GM21529 (cell line): ENCODE results near the gene GUCY2C.
A peak's percentile ranks its signal among the peaks of the same experiment; 100 is the strongest.

Experiments
- ATAC-seq: cut with Tn5 transposase; IDR thresholded peaks from one replicate; pipeline ENCODE4 v1.9.1; 2021; ENCODE audit not compliant: unreplicated experiment

Gene GUCY2C

DNA sequence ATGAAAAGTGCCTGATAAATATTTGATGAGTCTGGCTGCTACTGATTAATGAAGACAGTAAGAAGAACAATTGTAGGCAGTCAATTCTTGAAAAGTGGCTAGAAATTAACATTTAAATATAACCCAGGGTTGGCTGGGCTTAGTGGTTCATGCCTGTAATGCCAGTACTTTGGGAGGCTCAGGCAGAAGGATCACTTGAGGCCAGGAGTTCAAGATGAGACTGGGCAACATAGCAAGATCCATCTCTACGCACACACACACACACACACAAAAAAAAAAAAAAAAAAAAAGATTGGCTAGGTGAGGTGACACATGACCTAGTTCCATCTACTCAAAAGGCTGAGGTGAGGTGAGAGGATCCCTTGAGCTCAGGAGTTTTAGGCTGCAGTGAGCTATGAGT is 120.8 kb downstream of the GUCY2C start:
- no peak for ATAC-seq

DNA sequence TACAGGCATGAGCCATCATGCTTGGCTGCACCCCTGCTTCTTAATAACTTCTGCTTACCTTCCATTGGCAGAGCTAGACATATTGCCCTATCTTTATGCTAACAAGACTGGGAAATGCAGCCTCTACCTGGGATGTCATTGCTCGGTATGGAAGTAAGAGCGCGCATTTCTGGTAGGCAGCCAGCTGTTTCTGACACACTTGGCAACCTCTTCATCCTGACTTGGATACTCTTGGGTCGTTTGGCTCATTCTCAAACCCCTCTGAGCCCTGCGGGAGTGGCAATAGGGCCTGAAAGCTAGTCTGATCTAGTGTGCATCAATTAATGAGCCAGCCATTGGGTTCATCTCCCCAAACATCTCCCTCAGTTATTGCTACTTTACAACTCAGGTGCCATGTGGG is 123.3 kb downstream of the GUCY2C start:
- no peak for ATAC-seq

DNA sequence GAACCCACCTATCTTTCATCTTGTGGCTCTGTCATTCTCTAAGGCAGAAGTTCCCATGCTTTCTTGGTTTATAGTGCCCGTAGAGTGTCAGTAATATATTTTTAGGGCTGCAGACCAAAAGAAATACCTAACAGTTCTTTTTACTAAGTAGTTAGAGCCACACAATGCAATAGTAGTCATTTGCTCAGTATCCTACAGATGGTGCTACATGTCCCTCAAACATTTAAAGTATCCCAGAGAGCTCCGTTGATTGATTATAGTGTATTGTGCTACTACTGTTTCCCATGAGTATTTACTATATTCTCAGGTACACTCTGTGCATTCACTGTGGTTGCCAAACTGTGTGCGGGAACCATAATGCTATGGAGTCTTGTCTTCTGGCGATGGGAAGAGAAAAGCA is 124.0 kb downstream of the GUCY2C start:
- ATAC-seq = no peak

DNA sequence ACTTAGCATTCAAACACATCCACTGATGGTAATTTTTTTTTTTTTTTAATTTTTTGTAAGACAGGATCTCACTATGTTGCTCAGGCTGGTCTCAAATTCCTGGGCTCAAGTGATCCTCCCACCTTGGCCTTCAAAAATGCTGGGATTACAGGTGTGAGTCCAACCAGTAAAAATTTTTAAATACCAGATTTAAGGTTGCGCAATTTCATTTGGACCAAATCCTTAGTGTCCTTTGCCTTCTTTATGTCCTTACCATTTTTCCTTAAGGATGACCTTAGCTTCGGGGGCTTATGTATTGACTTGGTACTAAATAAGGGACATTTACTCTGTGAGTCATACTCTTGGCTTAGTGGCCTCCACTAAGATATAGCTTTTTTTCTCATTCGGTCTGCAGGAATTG is 124.6 kb downstream of the GUCY2C start:
- no peak for ATAC-seq

DNA sequence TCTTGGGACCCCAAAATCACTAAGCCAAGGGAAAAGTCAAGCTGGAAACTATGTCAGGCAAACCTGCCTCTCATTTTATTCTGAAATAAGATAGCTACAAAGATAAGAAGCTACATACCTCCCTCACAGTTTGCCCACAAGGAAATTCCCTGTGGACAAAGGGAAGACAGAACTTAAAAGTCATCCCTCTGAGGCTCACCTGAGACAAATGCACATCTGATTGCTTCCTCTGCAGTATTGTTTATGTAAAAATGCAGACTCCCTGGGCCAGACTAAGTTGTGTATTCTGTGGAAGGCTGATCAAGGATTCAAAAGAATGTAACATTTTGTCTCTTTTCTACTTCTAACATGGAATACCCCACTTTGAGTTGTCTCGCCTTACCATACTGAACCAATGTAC is 126.2 kb downstream of the GUCY2C start:
- ATAC-seq = no peak

DNA sequence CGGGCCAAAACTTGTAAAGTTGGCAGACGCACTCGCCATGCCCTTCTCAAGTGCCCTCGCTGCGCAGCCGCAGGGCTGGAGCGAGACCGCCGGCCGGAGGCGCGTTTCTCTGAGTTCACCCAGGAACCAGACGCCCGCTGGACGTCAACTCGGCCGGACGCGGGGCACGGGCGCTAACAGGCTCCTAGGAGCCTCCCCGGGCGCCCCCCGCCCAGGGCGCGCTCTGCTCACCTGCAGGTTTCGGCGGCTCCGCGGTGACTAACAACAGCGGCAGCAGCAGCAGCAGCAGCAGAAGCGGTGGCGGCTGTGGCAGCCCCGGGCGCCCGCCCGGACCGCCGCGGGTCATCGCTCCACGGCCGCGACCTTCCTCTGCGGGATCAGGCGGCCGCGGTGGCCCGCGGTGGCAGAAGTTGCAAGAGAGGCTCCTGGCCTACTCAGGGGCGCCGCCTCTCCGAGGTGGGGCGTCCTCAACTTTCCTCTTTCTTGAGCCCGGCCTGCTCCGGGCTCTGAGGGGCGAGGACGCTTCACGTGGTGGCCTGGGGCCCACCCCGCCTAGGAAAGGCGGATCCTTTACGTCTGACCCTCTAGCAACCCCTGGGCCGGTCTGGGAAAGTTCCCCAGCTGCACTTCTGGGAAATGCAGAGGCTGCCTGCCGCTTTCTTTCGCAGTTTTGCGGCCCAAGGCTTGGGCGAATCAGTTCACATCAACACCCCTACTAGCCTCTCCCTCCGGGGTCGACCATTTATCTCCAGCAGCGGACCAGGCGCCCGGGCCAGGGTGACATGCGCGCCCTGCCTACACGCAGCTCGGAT is 128.8 kb downstream of the GUCY2C start, which contains the start of gene PLBD1:
Gene PLBD1 (minus strand): TSS at position 533 of the 812 bp plus-strand sequence. CDS start 187 bp downstream, at position 346.
- peak; percentile 67 for ATAC-seq

DNA sequence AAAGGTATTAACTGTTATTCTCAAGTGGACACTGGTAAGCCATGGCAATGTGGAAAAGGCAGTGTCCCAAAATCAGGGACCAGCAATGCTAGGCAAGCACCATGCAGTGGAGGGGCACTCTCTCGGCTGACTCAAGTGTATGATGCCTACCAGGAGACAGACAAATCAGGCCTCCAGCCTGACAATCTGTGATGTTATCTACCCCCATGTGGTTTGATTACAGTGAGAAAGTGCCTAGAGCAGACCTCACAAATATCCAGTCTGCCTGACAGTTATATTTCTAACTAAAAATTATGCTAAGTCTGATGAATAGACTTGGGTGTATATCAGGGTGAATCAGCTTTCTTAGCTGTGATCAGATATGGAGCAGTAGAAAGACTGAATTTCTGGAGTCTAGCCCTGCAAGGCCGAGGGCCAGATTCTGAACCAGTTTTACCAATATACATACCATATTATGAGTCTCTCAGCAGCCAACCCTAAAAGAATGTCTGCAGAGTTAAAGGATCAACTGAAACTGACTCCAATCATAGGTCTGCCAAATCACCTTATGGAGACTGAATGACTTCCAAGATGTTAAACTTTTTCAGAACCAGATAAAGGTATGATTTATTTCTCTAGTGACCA is 132.0 kb downstream of the GUCY2C start:
- no peak for ATAC-seq

DNA sequence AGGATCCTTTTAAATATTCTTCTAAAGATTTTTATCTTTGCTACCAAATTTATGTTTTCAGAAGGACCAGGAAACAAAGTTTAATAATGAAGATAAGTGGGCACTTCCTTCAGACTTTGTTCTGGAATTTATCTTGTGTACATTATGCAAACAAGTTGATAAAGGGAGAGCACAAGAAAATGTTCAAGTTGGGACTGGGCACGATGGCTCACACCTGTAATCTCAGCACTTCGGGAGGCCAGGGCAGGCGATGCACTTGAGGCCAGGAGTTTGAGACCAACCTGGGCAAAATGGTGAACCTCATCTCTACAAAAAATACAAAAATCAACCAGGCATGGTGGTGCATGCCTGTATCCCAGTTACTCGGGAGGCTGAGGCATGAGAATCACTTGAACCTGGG is 133.4 kb downstream of the GUCY2C start:
- no peak for ATAC-seq
